GM12878 (cell line): ENCODE data around the gene HNRNPLL.

ENCODE experiments used
- BRCA1 ChIP-seq: IDR thresholded peaks from 2 replicates; pipeline ENCODE4 v1.6.1; 2011; ENCODE audit warnings: low read depth, low read length, improper control_type of control experiment
- CBFB ChIP-seq: IDR thresholded peaks from 2 replicates; pipeline ENCODE4 v1.6.1; 2016; ENCODE audit warnings: antibody characterized with exemption, low read depth
- CTCF ChIP-seq, 3 experiments: IDR thresholded peaks in 2 of 3; conservative IDR thresholded peaks in 1 of 3; 2 replicates each; pipeline ENCODE4 v1.5.1; 2011; ENCODE audit warnings: low read depth in 3 of 3, low read length in 3 of 3, mild to moderate bottlenecking in 3 of 3, control low read depth in 2 of 3, moderate library complexity in 2 of 3, inconsistent platforms in 1 of 3, mixed read lengths in 1 of 3; ENCODE audit not compliant: control insufficient read depth in 2 of 3, insufficient read depth in 1 of 3; ENCODE audit errors: extremely low read depth in 1 of 3
- EP300 ChIP-seq, 2 experiments: fragments of 150-350 bp in 1 of 2; IDR thresholded peaks; 2 replicates each; pipeline ENCODE4 v1.6.1; 2011 to 2012; ENCODE audit warnings: low read depth in 2 of 2, low read length in 2 of 2, borderline replicate concordance in 1 of 2, improper control_type of control experiment in 1 of 2, inconsistent platforms in 1 of 2; ENCODE audit not compliant: control insufficient read depth in 1 of 2
- ETV6 ChIP-seq, 2 experiments: fragments of 450-650 bp in 1 of 2; IDR thresholded peaks in 1 of 2; conservative IDR thresholded peaks in 1 of 2; 2 replicates each; pipeline ENCODE4 v1.6.1; 2014; ENCODE audit warnings: antibody characterized with exemption in 1 of 2, borderline replicate concordance in 1 of 2, low read depth in 1 of 2, mild to moderate bottlenecking in 1 of 2, moderate library complexity in 1 of 2
- EZH2 ChIP-seq: IDR thresholded peaks from 2 replicates; pipeline ENCODE4 v1.6.1; 2012; ENCODE audit warnings: low read depth, mild to moderate bottlenecking, control low read depth, inconsistent platforms, low read length, borderline replicate concordance; ENCODE audit not compliant: control insufficient read depth
- FOXM1 ChIP-seq: IDR thresholded peaks from 2 replicates; pipeline ENCODE4 v1.6.1; 2012; ENCODE audit warnings: low read depth, mild to moderate bottlenecking, inconsistent platforms, low read length, moderate library complexity
- MXI1 ChIP-seq: fragments of 150-350 bp; IDR thresholded peaks from 2 replicates; pipeline ENCODE4 v1.6.1; 2011; ENCODE audit warnings: low read depth, mild to moderate bottlenecking, inconsistent platforms, low read length, improper control_type of control experiment
- POLR2AphosphoS5 ChIP-seq: IDR thresholded peaks from 2 replicates; pipeline ENCODE4 v1.6.1; 2011; ENCODE audit warnings: mild to moderate bottlenecking, low read length, inconsistent platforms
- RAD21 ChIP-seq: IDR thresholded peaks from 2 replicates; pipeline ENCODE4 v1.6.1; 2011; ENCODE audit warnings: mild to moderate bottlenecking, low read depth, low read length, moderate library complexity; ENCODE audit not compliant: insufficient read depth
- TARDBP ChIP-seq: IDR thresholded peaks from 2 replicates; pipeline ENCODE4 v1.6.1; 2016; ENCODE audit warnings: borderline replicate concordance
- USF2 ChIP-seq: IDR thresholded peaks from 2 replicates; pipeline ENCODE4 v1.6.1; 2011; ENCODE audit warnings: low read depth, low read length, improper control_type of control experiment, borderline replicate concordance

- TF ChIP-seq USF2: no peak
- TF ChIP-seq RAD21: no peak
- TF ChIP-seq TARDBP: no peak
- TF ChIP-seq CTCF (IDR thresholded peaks at IDR 0.05 in 2 of 3, conservative IDR thresholded peaks at IDR 0.05 in 1 of 3; ENCODE audit: control insufficient read depth in 2 of 3, extremely low read depth in 1 of 3, insufficient read depth in 1 of 3, low read depth in 3 of 3, low read length in 3 of 3): no peak
- TF ChIP-seq POLR2AphosphoS5: no peak
- TF ChIP-seq ETV6 (conservative IDR thresholded peaks at IDR 0.05 in 1 of 2, IDR thresholded peaks at IDR 0.05 in 1 of 2; ENCODE audit: borderline replicate concordance in 1 of 2, low read depth in 1 of 2): no peak
- no peak for TF ChIP-seq MXI1
- TF ChIP-seq EP300 (IDR thresholded peaks at IDR 0.05; ENCODE audit: borderline replicate concordance in 1 of 2, control insufficient read depth in 1 of 2, low read depth in 2 of 2, low read length in 2 of 2): no peak
- TF ChIP-seq CBFB: no peak
- no peak for TF ChIP-seq EZH2
- no peak for TF ChIP-seq BRCA1
- TF ChIP-seq FOXM1: peak; percentile 82; the same call in 1 of the 2 replicates
Observed at GRCh38 chr2:38615237-38615636, 12.5 kb upstream of the HNRNPLL start.
